Keratinocyte (primary cell): ENCODE measurements around the gene STXBP2. TPM values are rescaled to one million over a fixed set of nuclear protein-coding genes. Genes with fewer than 3 reads are reported as not detected.

Experiments
- DNase-seq: peaks from one replicate; pipeline ENCODE4 v3.0.0-alpha.2; 2011; ENCODE audit warnings: low read depth, missing footprints, low spot score
- FAIRE-seq: peaks from 2 replicates; lab custom pipeline; 2011; peaks lifted over from hg19 to GRCh38; lab: Jason Lieb, UNC
- H2AFZ ChIP-seq: 2 replicates; pipeline ENCODE4 v1.6.0; 2012; ENCODE audit warnings: low read length, control low read depth, inconsistent platforms; ENCODE audit not compliant: control insufficient read depth
- H3K27ac ChIP-seq: 2 replicates; pipeline ENCODE4 v1.5.1; 2011; ENCODE audit warnings: low read length; ENCODE audit not compliant: control insufficient read depth, insufficient read depth
- H3K27me3 ChIP-seq: 3 replicates; pipeline ENCODE4 v1.6.0; 2011; ENCODE audit warnings: low read length; ENCODE audit not compliant: control insufficient read depth, insufficient read depth; ENCODE audit errors: extremely low read depth
- H3K36me3 ChIP-seq, 2 experiments: 2 replicates in 1 of 2; 3 replicates in 1 of 2; pipeline ENCODE4 v1.5.1; 2011; ENCODE audit warnings: low read length in 2 of 2, mild to moderate bottlenecking in 1 of 2; ENCODE audit not compliant: control insufficient read depth in 2 of 2, insufficient read depth in 2 of 2; ENCODE audit errors: extremely low read depth in 1 of 2
- H3K4me1 ChIP-seq: 3 replicates; pipeline ENCODE4 v1.5.1; 2011; ENCODE audit warnings: low read length; ENCODE audit not compliant: control insufficient read depth, insufficient read depth; ENCODE audit errors: extremely low read depth
- H3K4me2 ChIP-seq: 3 replicates; pipeline ENCODE4 v1.6.0; 2011; ENCODE audit warnings: low read depth, low read length; ENCODE audit not compliant: control insufficient read depth, insufficient read depth; ENCODE audit errors: extremely low read depth
- H3K4me3 ChIP-seq, 3 experiments: fragments of 200-600 bp in 1 of 3; sonication (generic) in 1 of 3; 2 replicates in 2 of 3; 3 replicates in 1 of 3; pipeline ENCODE4 v1.5.1; 2011 to 2016; ENCODE audit warnings: low read length in 3 of 3, mild to moderate bottlenecking in 3 of 3, control low read depth in 2 of 3, inconsistent platforms in 1 of 3, low read depth in 1 of 3, mixed read lengths in 1 of 3, mixed run types in 1 of 3, moderate library complexity in 1 of 3; ENCODE audit not compliant: control insufficient read depth in 2 of 3, insufficient read depth in 2 of 3; ENCODE audit errors: extremely low read depth in 1 of 3
- H3K79me2 ChIP-seq: 2 replicates; pipeline ENCODE4 v1.6.0; 2012; ENCODE audit warnings: low read length; ENCODE audit not compliant: control insufficient read depth, insufficient read depth
- H3K9ac ChIP-seq: 3 replicates; pipeline ENCODE4 v1.6.0; 2011; ENCODE audit warnings: low read length; ENCODE audit not compliant: control insufficient read depth, insufficient read depth; ENCODE audit errors: extremely low read depth
- H3K9me1 ChIP-seq: 3 replicates; pipeline ENCODE4 v1.6.0; 2011; ENCODE audit warnings: low read length; ENCODE audit not compliant: control insufficient read depth, insufficient read depth; ENCODE audit errors: extremely low read depth
- H3K9me3 ChIP-seq: 2 replicates; pipeline ENCODE4 v1.5.1; 2012; ENCODE audit warnings: low read depth, low read length; ENCODE audit not compliant: control insufficient read depth
- H4K20me1 ChIP-seq: 3 replicates; pipeline ENCODE4 v1.6.0; 2011; ENCODE audit warnings: low read length; ENCODE audit not compliant: control insufficient read depth, insufficient read depth; ENCODE audit errors: extremely low read depth
- EZH2 ChIP-seq: IDR thresholded peaks from one replicate; pipeline ENCODE4 v1.6.1; 2012; ENCODE audit warnings: inconsistent platforms, mild to moderate bottlenecking, low read length, moderate library complexity
- dilution Hi-C: fragments of 300-500 bp; cut with MboI; formaldehyde crosslinking; loops from one replicate; pipeline ENCODE4 v1.7.0; 2020; ENCODE audit warnings: low sequenced_read_pairs; ENCODE audit not compliant: extremely low pct_ligation_motif_present
- polyA plus RNA-seq, 5 experiments: library from polyadenylated mRNA; depleted of rRNA in 3 of 5; stranded (reverse) in 3 of 5; stranded (forward) in 1 of 5; unstranded in 1 of 5; fragments of >200 nt; gene quantifications; 1 replicate in 1 of 5; 2 replicates in 3 of 5; 3 replicates in 1 of 5; pipeline versions ENCODE4 v1.2.1 to v1.2.3, GENCODE V29; 2011 to 2012; ENCODE audit warnings: missing spikeins in 2 of 5, low read depth in 1 of 5, low replicate concordance in 1 of 5
- TF ChIP-seq, protein P1 (sequence below), 3 experiments: IDR thresholded peaks in 1 of 3; conservative IDR thresholded peaks in 1 of 3; optimal IDR thresholded peaks in 1 of 3; 2 replicates in 2 of 3; 3 replicates in 1 of 3; pipeline versions ENCODE3 to v1.5.1; 2011; ENCODE audit warnings: low read length in 3 of 3, mild to moderate bottlenecking in 3 of 3, moderate library complexity in 2 of 3, control low read depth in 1 of 3, inconsistent platforms in 1 of 3; ENCODE audit not compliant: insufficient read depth in 2 of 3; ENCODE audit errors: extremely low read depth in 1 of 3

The STXBP2 gene
- polyA plus RNA-seq, 1 donor (not counting 4 experiments of a cell fraction or from before 2014, with no cell fraction given), result 58.8 TPM

DNA sequence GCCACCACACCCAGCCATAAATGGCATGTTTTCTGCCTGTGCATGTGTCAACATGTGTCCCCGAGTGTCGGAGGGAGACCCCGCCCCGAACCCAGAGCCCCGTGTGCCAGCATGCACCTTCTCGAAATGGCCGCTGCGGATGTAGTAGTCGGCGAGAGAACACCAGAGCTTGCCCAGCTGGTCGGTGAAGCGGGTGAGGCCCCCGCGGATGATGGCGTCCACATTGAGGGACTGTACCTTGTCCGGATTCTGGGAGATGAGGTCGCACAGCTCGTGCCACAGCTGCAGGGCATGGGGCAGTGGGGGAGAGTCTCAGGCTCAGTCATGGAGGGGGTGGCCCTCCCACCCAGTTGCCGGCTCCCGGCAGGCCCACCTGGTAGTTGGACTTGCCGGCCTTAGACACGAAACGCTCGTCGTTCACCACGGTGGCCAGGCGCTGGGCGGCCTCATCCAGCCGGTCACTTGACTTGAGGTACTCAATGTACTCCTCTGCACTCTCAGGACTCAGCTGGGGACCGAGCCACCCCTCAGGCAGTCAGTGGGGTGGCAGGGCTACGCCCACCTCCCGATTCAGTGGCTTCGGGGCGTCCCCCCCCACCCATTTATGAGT, 11.0 kb upstream of the STXBP2 start:
- Histone ChIP-seq H3K4me1 (peaks cover 14% of the 10 kb centered on the region), H3K4me3 (no peak overlapping the region), H3K9me3 (no peaks in the 10 kb centered on the region), H3K9ac (no peak overlapping the region), H4K20me1 (no peaks in the 10 kb centered on the region), H3K27me3 (no peaks in the 10 kb centered on the region), H3K4me2 (no peak overlapping the region), H3K79me2 (peaks cover 50% of the 10 kb centered on the region), H3K9me1 (no peaks in the 10 kb centered on the region), H3K27ac (no peak overlapping the region), H2AFZ (no peak overlapping the region), H3K36me3 (peaks cover 18 to 22% of the 10 kb centered on the region in 2 experiments)
- FAIRE-seq (no peak), DNase-seq (no peak)
- dilution Hi-C loops, result no loop called here
- TF ChIP-seq, protein P1, sequence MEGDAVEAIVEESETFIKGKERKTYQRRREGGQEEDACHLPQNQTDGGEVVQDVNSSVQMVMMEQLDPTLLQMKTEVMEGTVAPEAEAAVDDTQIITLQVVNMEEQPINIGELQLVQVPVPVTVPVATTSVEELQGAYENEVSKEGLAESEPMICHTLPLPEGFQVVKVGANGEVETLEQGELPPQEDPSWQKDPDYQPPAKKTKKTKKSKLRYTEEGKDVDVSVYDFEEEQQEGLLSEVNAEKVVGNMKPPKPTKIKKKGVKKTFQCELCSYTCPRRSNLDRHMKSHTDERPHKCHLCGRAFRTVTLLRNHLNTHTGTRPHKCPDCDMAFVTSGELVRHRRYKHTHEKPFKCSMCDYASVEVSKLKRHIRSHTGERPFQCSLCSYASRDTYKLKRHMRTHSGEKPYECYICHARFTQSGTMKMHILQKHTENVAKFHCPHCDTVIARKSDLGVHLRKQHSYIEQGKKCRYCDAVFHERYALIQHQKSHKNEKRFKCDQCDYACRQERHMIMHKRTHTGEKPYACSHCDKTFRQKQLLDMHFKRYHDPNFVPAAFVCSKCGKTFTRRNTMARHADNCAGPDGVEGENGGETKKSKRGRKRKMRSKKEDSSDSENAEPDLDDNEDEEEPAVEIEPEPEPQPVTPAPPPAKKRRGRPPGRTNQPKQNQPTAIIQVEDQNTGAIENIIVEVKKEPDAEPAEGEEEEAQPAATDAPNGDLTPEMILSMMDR (optimal IDR thresholded peaks at IDR 0.05 in 1 of 3, IDR thresholded peaks at IDR 0.05 in 1 of 3, conservative IDR thresholded peaks at IDR 0.05 in 1 of 3; ENCODE audit: extremely low read depth in 1 of 3, insufficient read depth in 2 of 3, low read length in 3 of 3), result no peak
- TF ChIP-seq EZH2, result no peak

DNA sequence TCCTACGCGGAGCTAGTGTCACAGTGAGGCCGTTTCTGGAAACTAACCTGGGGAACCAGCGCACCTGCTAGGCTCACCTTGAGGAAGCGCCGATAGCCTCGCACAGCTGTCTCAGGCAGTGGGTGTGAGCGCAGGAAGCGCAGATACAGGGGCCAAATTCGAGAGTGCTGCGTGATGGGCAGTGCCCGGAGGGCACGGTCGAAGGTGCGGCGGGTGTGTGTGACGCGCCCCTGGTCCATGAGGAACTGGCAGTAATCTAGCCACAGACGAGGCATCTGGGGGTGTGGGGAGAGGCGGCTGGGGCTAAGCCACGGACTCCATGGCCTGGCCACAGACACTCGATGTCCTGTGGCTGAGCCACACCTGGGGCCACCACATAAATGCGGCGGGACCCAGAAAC, 9.7 kb upstream of the STXBP2 start:
- no peak for TF ChIP-seq EZH2
- TF ChIP-seq, protein P1 (optimal IDR thresholded peaks at IDR 0.05 in 1 of 3, IDR thresholded peaks at IDR 0.05 in 1 of 3, conservative IDR thresholded peaks at IDR 0.05 in 1 of 3; ENCODE audit: extremely low read depth in 1 of 3, insufficient read depth in 2 of 3, low read length in 3 of 3), result no peak
- no peak for FAIRE-seq
- H2AFZ ChIP-seq, result no peak overlapping the region
- H3K79me2 ChIP-seq, result peaks cover 56% of the 10 kb centered on the region
- H3K4me2 ChIP-seq, result no peak overlapping the region
- H3K27me3 ChIP-seq, result no peaks in the 10 kb centered on the region
- dilution Hi-C loops, result no loop called here
- no peak for DNase-seq
- no peak overlapping the region for H3K9ac ChIP-seq
- H3K27ac ChIP-seq, result no peak overlapping the region
- H3K4me3 ChIP-seq, result no peak overlapping the region
- H3K9me1 ChIP-seq, result no peaks in the 10 kb centered on the region
- peaks cover 13 to 18% of the 10 kb centered on the region in 2 experiments for H3K36me3 ChIP-seq
- peaks cover 14% of the 10 kb centered on the region for H3K4me1 ChIP-seq
- no peaks in the 10 kb centered on the region for H4K20me1 ChIP-seq
- H3K9me3 ChIP-seq, result no peaks in the 10 kb centered on the region
